Right forelimb (tissue), 1 donor: ENCODE results near the gene CCDC190.
"Not testable (repeated sequence)": the region's sequence is repeated elsewhere in the genome, so short reads cannot be mapped to it uniquely, and the experiment has no call there.

Experiments used
- DNase-seq: peaks from one replicate; pipeline ENCODE4 v3.0.0-alpha.2; 2018

The CCDC190 gene

GRCh38 chr1:162876751-162877150 lies 15.8 kb upstream of the CCDC190 start:
- no peak for DNase-seq

GRCh38 chr1:162873671-162874666 lies 13.0 kb upstream of the CCDC190 start:
- DNase-seq, result no peak

GRCh38 chr1:162872981-162873380 lies 12.0 kb upstream of the CCDC190 start:
- no peak for DNase-seq

- DNase-seq, result not testable (repeated sequence)
These were observed 10.4 kb upstream of the CCDC190 start for GRCh38 chr1:162871417-162871816.

- DNase-seq, result no peak
These were observed 8.0 kb upstream of the CCDC190 start for GRCh38 chr1:162868972-162869371.

- no peak for DNase-seq
These were observed 650 bp upstream of the CCDC190 start for GRCh38 chr1:162861625-162862024.

GRCh38 chr1:162859191-162859590 lies 1.8 kb downstream of the CCDC190 start:
- DNase-seq, result no peak

GRCh38 chr1:162857850-162858249 lies 3.1 kb downstream of the CCDC190 start:
- DNase-seq, result no peak

GRCh38 chr1:162856260-162856659 lies 4.7 kb downstream of the CCDC190 start:
- no peak for DNase-seq

- DNase-seq, result no peak
These were observed 5.4 kb downstream of the CCDC190 start for GRCh38 chr1:162855461-162856150.

GRCh38 chr1:162854245-162854882 lies 6.6 kb downstream of the CCDC190 start:
- peak; percentile 57 for DNase-seq

- DNase-seq, result no peak
These were observed 9.6 kb downstream of the CCDC190 start for GRCh38 chr1:162851341-162851740.

- DNase-seq, result no peak
These were observed 11.3 kb downstream of the CCDC190 start for GRCh38 chr1:162849711-162850110.

- DNase-seq, result peak; percentile 80
These were observed 13.0 kb downstream of the CCDC190 start for GRCh38 chr1:162847839-162848453.

GRCh38 chr1:162846256-162847212 lies 14.4 kb downstream of the CCDC190 start:
- DNase-seq, result no peak

- no peak for DNase-seq
These were observed 16.8 kb downstream of the CCDC190 start for GRCh38 chr1:162844153-162844552.

- no peak for DNase-seq
These were observed 20.6 kb downstream of the CCDC190 start for GRCh38 chr1:162840250-162840839.

GRCh38 chr1:162838863-162839262 lies 22.1 kb downstream of the CCDC190 start:
- DNase-seq, result no peak

- DNase-seq, result no peak
These were observed 25.6 kb downstream of the CCDC190 start for GRCh38 chr1:162835157-162835899.

- DNase-seq, result no peak
These were observed 28.5 kb downstream of the CCDC190 start for GRCh38 chr1:162832470-162832869.

GRCh38 chr1:162829268-162829667 lies 31.7 kb downstream of the CCDC190 start:
- DNase-seq, result no peak
